Suprapubic skin (tissue), 4 donors: Measurements from ENCODE around the gene TMEM139.

ENCODE experiments used
- POLR2A ChIP-seq, 2 donors: fragments of 450-650 bp; IDR thresholded peaks; one replicate each; pipeline ENCODE4 v1.6.1; 2017; ENCODE audit warnings: antibody characterized with exemption in 2 of 2, mild to moderate bottlenecking in 2 of 2, moderate library complexity in 2 of 2
- POLR2AphosphoS5 ChIP-seq, 3 donors: sonication (generic); formaldehyde crosslinking; IDR thresholded peaks; one replicate each; pipeline ENCODE4 v1.6.1; 2017; ENCODE audit warnings: antibody characterized with exemption in 3 of 3

GRCh38 chr7:143321242-143321641, 36.5 kb downstream of the TMEM139 start:
- TF ChIP-seq POLR2A (IDR thresholded peaks at IDR 0.05) (no peak), POLR2AphosphoS5 (IDR thresholded peaks at IDR 0.05) (no peak)
